ENCODE measurements around the gene MRPL58. TPM values are rescaled to one million over a fixed set of nuclear protein-coding genes. Genes with fewer than 3 reads are reported as not detected.

MRPL58 gene
- polyA plus RNA-seq, 1 donor (not counting 4 experiments of a cell fraction or from before 2014, with no cell fraction given): 61.1 TPM

GRCh38 chr17:75048249-75048878 is 35.9 kb downstream of the MRPL58 start:
- dilution Hi-C loops (cut with MboI; ENCODE audit: extremely low pct_ligation_motif_present, low sequenced_read_pairs): no loop called here
- peaks cover 14% of the 10 kb centered on the region for H3K4me1 ChIP-seq (ENCODE audit: control insufficient read depth, extremely low read depth, insufficient read depth, low read length)
- peak overlapping the region; percentile 87 for H3K4me2 ChIP-seq (ENCODE audit: control insufficient read depth, extremely low read depth, insufficient read depth, low read depth, low read length)
- no peaks in the 10 kb centered on the region for H4K20me1 ChIP-seq (ENCODE audit: control insufficient read depth, extremely low read depth, insufficient read depth, low read length)
- peaks cover 21% of the 10 kb centered on the region for H3K79me2 ChIP-seq (ENCODE audit: control insufficient read depth, insufficient read depth, low read length)
- H2AFZ ChIP-seq (ENCODE audit: control insufficient read depth, low read length): no peak overlapping the region
- H3K4me3 ChIP-seq (ENCODE audit: control insufficient read depth in 2 of 3, extremely low read depth in 1 of 3, insufficient read depth in 2 of 3, low read depth in 1 of 3, low read length in 3 of 3): peak overlapping the region; percentile 78 to 98 (median 82)
- H3K36me3 ChIP-seq (ENCODE audit: control insufficient read depth in 2 of 2, extremely low read depth in 1 of 2, insufficient read depth in 2 of 2, low read length in 2 of 2): peaks cover 7 to 13% of the 10 kb centered on the region in 2 experiments
- H3K9me3 ChIP-seq (ENCODE audit: control insufficient read depth, low read depth, low read length): no peaks in the 10 kb centered on the region
- no peak overlapping the region for H3K27ac ChIP-seq (ENCODE audit: control insufficient read depth, insufficient read depth, low read length)
- no peak for FAIRE-seq
- H3K9ac ChIP-seq (ENCODE audit: control insufficient read depth, extremely low read depth, insufficient read depth, low read length): peak overlapping the region; percentile 97
- no peaks in the 10 kb centered on the region for H3K27me3 ChIP-seq (ENCODE audit: control insufficient read depth, extremely low read depth, insufficient read depth, low read length)
- DNase-seq (ENCODE audit: low read depth, low spot score): no peak
- H3K9me1 ChIP-seq (ENCODE audit: control insufficient read depth, extremely low read depth, insufficient read depth, low read length): no peaks in the 10 kb centered on the region
- TF ChIP-seq, protein P1, sequence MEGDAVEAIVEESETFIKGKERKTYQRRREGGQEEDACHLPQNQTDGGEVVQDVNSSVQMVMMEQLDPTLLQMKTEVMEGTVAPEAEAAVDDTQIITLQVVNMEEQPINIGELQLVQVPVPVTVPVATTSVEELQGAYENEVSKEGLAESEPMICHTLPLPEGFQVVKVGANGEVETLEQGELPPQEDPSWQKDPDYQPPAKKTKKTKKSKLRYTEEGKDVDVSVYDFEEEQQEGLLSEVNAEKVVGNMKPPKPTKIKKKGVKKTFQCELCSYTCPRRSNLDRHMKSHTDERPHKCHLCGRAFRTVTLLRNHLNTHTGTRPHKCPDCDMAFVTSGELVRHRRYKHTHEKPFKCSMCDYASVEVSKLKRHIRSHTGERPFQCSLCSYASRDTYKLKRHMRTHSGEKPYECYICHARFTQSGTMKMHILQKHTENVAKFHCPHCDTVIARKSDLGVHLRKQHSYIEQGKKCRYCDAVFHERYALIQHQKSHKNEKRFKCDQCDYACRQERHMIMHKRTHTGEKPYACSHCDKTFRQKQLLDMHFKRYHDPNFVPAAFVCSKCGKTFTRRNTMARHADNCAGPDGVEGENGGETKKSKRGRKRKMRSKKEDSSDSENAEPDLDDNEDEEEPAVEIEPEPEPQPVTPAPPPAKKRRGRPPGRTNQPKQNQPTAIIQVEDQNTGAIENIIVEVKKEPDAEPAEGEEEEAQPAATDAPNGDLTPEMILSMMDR (optimal IDR thresholded peaks at IDR 0.05 in 1 of 3, IDR thresholded peaks at IDR 0.05 in 1 of 3, conservative IDR thresholded peaks at IDR 0.05 in 1 of 3; ENCODE audit: extremely low read depth in 1 of 3, insufficient read depth in 2 of 3, low read length in 3 of 3): no peak
- no peak for TF ChIP-seq EZH2 (IDR thresholded peaks at IDR 0.05; ENCODE audit: low read length)

- Histone ChIP-seq H3K9me3 (ENCODE audit: control insufficient read depth, low read depth, low read length) (no peaks in the 10 kb centered on the region), H3K9ac (ENCODE audit: control insufficient read depth, extremely low read depth, insufficient read depth, low read length) (no peak overlapping the region), H3K4me3 (ENCODE audit: control insufficient read depth in 2 of 3, extremely low read depth in 1 of 3, insufficient read depth in 2 of 3, low read depth in 1 of 3, low read length in 3 of 3) (no peak overlapping the region), H3K27ac (ENCODE audit: control insufficient read depth, insufficient read depth, low read length) (no peak overlapping the region), H3K4me1 (ENCODE audit: control insufficient read depth, extremely low read depth, insufficient read depth, low read length) (peaks cover 14% of the 10 kb centered on the region), H3K27me3 (ENCODE audit: control insufficient read depth, extremely low read depth, insufficient read depth, low read length) (no peaks in the 10 kb centered on the region), H4K20me1 (ENCODE audit: control insufficient read depth, extremely low read depth, insufficient read depth, low read length) (no peaks in the 10 kb centered on the region), H3K4me2 (ENCODE audit: control insufficient read depth, extremely low read depth, insufficient read depth, low read depth, low read length) (peak overlapping the region; percentile 87), H3K36me3 (ENCODE audit: control insufficient read depth in 2 of 2, extremely low read depth in 1 of 2, insufficient read depth in 2 of 2, low read length in 2 of 2) (peaks cover 10 to 18% of the 10 kb centered on the region in 2 experiments), H2AFZ (ENCODE audit: control insufficient read depth, low read length) (no peak overlapping the region), H3K9me1 (ENCODE audit: control insufficient read depth, extremely low read depth, insufficient read depth, low read length) (no peaks in the 10 kb centered on the region), H3K79me2 (ENCODE audit: control insufficient read depth, insufficient read depth, low read length) (peaks cover 18% of the 10 kb centered on the region)
- FAIRE-seq: no peak
- DNase-seq (ENCODE audit: low read depth, low spot score): no peak
- dilution Hi-C loops (cut with MboI; ENCODE audit: extremely low pct_ligation_motif_present, low sequenced_read_pairs): no loop called here
- no peak for TF ChIP-seq EZH2 (IDR thresholded peaks at IDR 0.05; ENCODE audit: low read length)
- TF ChIP-seq, protein P1 (optimal IDR thresholded peaks at IDR 0.05 in 1 of 3, IDR thresholded peaks at IDR 0.05 in 1 of 3, conservative IDR thresholded peaks at IDR 0.05 in 1 of 3; ENCODE audit: extremely low read depth in 1 of 3, insufficient read depth in 2 of 3, low read length in 3 of 3): no peak
Observed at GRCh38 chr17:75049057-75049456, 36.6 kb downstream of the MRPL58 start.

Data from keratinocyte (primary cell).